ENCODE measurements around the gene HIVEP3.
A peak's percentile ranks its signal among the peaks of the same experiment; 100 is the strongest.

The HIVEP3 gene

DNA sequence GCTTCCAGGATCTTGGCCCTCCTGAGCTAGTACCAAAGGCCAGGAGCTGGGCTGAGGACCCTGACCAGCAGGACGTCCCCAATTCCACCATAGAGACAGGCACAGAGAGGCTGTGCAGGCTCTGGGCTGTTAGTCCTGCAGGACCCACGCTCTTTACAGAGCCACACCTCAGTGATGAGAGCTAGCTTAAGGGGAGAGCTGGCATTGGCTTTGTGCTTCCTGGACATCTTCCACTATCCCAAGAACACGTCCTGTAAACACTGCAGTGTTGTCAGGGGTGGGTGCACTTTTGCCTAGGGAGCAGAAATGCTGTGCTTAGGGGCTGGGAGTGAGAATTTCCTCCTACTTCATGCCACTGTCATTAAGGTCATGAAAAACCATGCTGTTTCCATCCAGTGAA is 342.5 kb downstream of the HIVEP3 start:
- Histone ChIP-seq H3K36me3 (replicated peaks; ENCODE audit: insufficient read depth, low read length) (no peaks in the 10 kb centered on the region), H3K27ac (ENCODE audit: low read length) (no peak overlapping the region), H3K9ac (ENCODE audit: low read length) (no peak overlapping the region), H3K9me2 (replicated peaks; ENCODE audit: insufficient read depth, low read length) (no peaks in the 10 kb centered on the region), H3K27me3 (replicated peaks; ENCODE audit: insufficient read depth, low read length) (no peaks in the 10 kb centered on the region), H3K9me3 (replicated peaks; ENCODE audit: insufficient read depth, low read length) (no peaks in the 10 kb centered on the region), H2AFZ (ENCODE audit: low read length) (no peak overlapping the region), H3K4me1 (ENCODE audit: low read length) (peaks cover 18% of the 10 kb centered on the region), H3K4me2 (ENCODE audit: low read depth, low read length) (no peak overlapping the region), H3F3A (ENCODE audit: insufficient read depth, low read length) (no peaks in the 10 kb centered on the region), H3K4me3 (ENCODE audit: low read length) (no peak overlapping the region), H4K20me1 (ENCODE audit: insufficient read depth, low read length) (no peaks in the 10 kb centered on the region), H3K79me2 (ENCODE audit: low read length) (no peaks in the 10 kb centered on the region)
- TF ChIP-seq EZH2phosphoT487 (IDR thresholded peaks at IDR 0.05; ENCODE audit: low read length) (no peak), EZH2 (optimal IDR thresholded peaks at IDR 0.05; ENCODE audit: low read depth, low read length) (no peak)
- TF ChIP-seq, protein P1, sequence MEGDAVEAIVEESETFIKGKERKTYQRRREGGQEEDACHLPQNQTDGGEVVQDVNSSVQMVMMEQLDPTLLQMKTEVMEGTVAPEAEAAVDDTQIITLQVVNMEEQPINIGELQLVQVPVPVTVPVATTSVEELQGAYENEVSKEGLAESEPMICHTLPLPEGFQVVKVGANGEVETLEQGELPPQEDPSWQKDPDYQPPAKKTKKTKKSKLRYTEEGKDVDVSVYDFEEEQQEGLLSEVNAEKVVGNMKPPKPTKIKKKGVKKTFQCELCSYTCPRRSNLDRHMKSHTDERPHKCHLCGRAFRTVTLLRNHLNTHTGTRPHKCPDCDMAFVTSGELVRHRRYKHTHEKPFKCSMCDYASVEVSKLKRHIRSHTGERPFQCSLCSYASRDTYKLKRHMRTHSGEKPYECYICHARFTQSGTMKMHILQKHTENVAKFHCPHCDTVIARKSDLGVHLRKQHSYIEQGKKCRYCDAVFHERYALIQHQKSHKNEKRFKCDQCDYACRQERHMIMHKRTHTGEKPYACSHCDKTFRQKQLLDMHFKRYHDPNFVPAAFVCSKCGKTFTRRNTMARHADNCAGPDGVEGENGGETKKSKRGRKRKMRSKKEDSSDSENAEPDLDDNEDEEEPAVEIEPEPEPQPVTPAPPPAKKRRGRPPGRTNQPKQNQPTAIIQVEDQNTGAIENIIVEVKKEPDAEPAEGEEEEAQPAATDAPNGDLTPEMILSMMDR (IDR thresholded peaks at IDR 0.05; ENCODE audit: low read length), result no peak
- no peak for DNase-seq

DNA sequence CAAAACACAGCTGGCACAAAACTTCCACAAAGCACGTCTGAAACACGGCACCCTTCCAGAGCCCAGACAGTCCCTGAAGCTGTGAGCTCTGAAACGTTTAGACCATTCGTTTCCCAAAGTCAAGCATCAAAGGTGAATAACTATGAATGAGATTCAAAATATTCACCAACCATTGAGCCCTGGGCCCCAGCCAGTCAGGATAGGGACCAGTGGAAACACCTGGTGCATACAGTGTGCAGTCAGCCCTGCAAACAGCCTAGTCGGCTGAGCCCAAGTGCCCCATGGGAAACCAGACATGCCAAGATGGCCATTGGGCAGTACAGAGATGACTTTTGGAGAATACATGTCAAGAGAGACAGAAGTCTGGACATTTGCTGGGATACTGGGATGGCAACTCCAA is 343.9 kb downstream of the HIVEP3 start:
- no peaks in the 10 kb centered on the region for H3K36me3 ChIP-seq (replicated peaks; ENCODE audit: insufficient read depth, low read length)
- no peak overlapping the region for H3K4me2 ChIP-seq (ENCODE audit: low read depth, low read length)
- no peak for TF ChIP-seq EZH2phosphoT487 (IDR thresholded peaks at IDR 0.05; ENCODE audit: low read length)
- no peak for TF ChIP-seq EZH2 (optimal IDR thresholded peaks at IDR 0.05; ENCODE audit: low read depth, low read length)
- TF ChIP-seq, protein P1 (IDR thresholded peaks at IDR 0.05; ENCODE audit: low read length), result no peak
- no peaks in the 10 kb centered on the region for H3K79me2 ChIP-seq (ENCODE audit: low read length)
- H3K4me1 ChIP-seq (ENCODE audit: low read length), result peaks cover 18% of the 10 kb centered on the region
- DNase-seq, result no peak
- no peaks in the 10 kb centered on the region for H3K9me2 ChIP-seq (replicated peaks; ENCODE audit: insufficient read depth, low read length)
- H2AFZ ChIP-seq (ENCODE audit: low read length), result no peak overlapping the region
- no peak overlapping the region for H3K9ac ChIP-seq (ENCODE audit: low read length)
- H3F3A ChIP-seq (ENCODE audit: insufficient read depth, low read length), result no peaks in the 10 kb centered on the region
- H3K27ac ChIP-seq (ENCODE audit: low read length), result no peak overlapping the region
- H3K4me3 ChIP-seq (ENCODE audit: low read length), result no peak overlapping the region
- no peaks in the 10 kb centered on the region for H4K20me1 ChIP-seq (ENCODE audit: insufficient read depth, low read length)
- H3K9me3 ChIP-seq (replicated peaks; ENCODE audit: insufficient read depth, low read length), result no peaks in the 10 kb centered on the region
- H3K27me3 ChIP-seq (replicated peaks; ENCODE audit: insufficient read depth, low read length), result no peaks in the 10 kb centered on the region

DNA sequence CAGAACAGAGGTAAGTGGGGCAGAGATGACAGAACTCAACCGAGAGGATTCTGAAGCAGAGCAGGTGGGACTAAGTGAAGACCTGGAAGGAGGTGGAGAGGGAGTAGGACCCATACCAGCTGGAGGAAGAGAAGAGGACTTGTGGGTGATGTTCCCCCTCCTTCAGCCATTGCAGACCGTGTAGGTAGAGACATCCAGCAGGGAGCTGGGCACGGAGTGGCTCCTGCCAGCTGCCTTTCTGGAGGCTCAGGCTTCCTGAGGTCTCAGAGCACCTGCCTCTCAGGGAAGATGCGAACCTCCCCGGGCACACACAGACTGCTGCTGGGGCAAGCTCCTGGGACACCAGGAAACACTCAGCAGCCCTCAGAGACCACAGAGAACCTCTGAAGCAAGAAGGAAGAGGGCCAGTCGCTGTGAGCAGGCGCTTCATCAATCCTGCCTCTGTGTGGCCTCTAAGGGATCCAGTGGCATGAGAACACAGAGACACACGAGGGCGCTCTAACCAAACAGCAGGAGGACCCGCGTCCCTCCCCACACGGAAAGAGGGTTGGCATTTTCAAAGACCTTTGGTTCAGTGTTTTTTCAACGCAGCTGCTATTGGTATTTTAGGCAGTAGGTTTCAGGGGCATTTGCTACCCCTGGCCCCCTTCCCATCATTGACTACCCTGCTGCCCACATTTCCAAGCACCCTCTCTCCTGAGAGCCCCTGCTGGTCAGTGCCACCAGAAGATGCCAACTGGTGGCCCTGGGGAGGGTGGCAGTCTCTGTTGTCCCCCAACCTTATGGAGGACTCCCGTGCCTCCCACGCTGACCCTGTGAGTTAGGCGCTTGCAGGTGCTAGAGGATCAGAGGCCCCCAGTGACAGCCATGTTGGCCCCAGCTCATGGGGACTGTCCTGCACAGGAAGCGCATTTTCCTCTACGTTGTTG is 344.7 kb downstream of the HIVEP3 start:
- H3K9me2 ChIP-seq (replicated peaks; ENCODE audit: insufficient read depth, low read length), result no peaks in the 10 kb centered on the region
- H3K27me3 ChIP-seq (replicated peaks; ENCODE audit: insufficient read depth, low read length), result no peaks in the 10 kb centered on the region
- no peaks in the 10 kb centered on the region for H3K79me2 ChIP-seq (ENCODE audit: low read length)
- H3K27ac ChIP-seq (ENCODE audit: low read length), result no peak overlapping the region
- H2AFZ ChIP-seq (ENCODE audit: low read length), result peak overlapping the region; percentile 26; the same call in 1 of the 2 replicates
- DNase-seq, result peak; percentile 85
- peak overlapping the region; percentile 19; the same call in 1 of the 2 replicates for H3K4me2 ChIP-seq (ENCODE audit: low read depth, low read length)
- TF ChIP-seq, protein P1 (IDR thresholded peaks at IDR 0.05; ENCODE audit: low read length), result peak; percentile 93
- no peak for TF ChIP-seq EZH2phosphoT487 (IDR thresholded peaks at IDR 0.05; ENCODE audit: low read length)
- peaks cover 14% of the 10 kb centered on the region for H3K4me1 ChIP-seq (ENCODE audit: low read length)
- H4K20me1 ChIP-seq (ENCODE audit: insufficient read depth, low read length), result no peaks in the 10 kb centered on the region
- no peaks in the 10 kb centered on the region for H3F3A ChIP-seq (ENCODE audit: insufficient read depth, low read length)
- H3K4me3 ChIP-seq (ENCODE audit: low read length), result no peak overlapping the region
- H3K9me3 ChIP-seq (replicated peaks; ENCODE audit: insufficient read depth, low read length), result no peaks in the 10 kb centered on the region
- H3K9ac ChIP-seq (ENCODE audit: low read length), result no peak overlapping the region
- no peaks in the 10 kb centered on the region for H3K36me3 ChIP-seq (replicated peaks; ENCODE audit: insufficient read depth, low read length)
